ENCODE results near the gene ZNF784.

- TF ChIP-seq TAF1 (IDR thresholded peaks at IDR 0.05; ENCODE audit: borderline replicate concordance, insufficient read depth, low read length) (no peak), POLR2AphosphoS5 (IDR thresholded peaks at IDR 0.05; ENCODE audit: low read depth, low read length) (no peak), SIN3A (IDR thresholded peaks at IDR 0.05; ENCODE audit: borderline replicate concordance, insufficient read depth, low read length) (no peak), FOXP2 (optimal IDR thresholded peaks at IDR 0.05; ENCODE audit: borderline replicate concordance, extremely low read depth, extremely low read length, insufficient read depth) (no peak)
- TF ChIP-seq, protein P1, sequence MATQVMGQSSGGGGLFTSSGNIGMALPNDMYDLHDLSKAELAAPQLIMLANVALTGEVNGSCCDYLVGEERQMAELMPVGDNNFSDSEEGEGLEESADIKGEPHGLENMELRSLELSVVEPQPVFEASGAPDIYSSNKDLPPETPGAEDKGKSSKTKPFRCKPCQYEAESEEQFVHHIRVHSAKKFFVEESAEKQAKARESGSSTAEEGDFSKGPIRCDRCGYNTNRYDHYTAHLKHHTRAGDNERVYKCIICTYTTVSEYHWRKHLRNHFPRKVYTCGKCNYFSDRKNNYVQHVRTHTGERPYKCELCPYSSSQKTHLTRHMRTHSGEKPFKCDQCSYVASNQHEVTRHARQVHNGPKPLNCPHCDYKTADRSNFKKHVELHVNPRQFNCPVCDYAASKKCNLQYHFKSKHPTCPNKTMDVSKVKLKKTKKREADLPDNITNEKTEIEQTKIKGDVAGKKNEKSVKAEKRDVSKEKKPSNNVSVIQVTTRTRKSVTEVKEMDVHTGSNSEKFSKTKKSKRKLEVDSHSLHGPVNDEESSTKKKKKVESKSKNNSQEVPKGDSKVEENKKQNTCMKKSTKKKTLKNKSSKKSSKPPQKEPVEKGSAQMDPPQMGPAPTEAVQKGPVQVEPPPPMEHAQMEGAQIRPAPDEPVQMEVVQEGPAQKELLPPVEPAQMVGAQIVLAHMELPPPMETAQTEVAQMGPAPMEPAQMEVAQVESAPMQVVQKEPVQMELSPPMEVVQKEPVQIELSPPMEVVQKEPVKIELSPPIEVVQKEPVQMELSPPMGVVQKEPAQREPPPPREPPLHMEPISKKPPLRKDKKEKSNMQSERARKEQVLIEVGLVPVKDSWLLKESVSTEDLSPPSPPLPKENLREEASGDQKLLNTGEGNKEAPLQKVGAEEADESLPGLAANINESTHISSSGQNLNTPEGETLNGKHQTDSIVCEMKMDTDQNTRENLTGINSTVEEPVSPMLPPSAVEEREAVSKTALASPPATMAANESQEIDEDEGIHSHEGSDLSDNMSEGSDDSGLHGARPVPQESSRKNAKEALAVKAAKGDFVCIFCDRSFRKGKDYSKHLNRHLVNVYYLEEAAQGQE (IDR thresholded peaks at IDR 0.05; ENCODE audit: insufficient read depth in 1 of 2, low read depth in 2 of 2, low read length in 2 of 2): no peak
Observed at GRCh38 chr19:55660991-55661390, 36.6 kb upstream of the ZNF784 start.

Measured in PFSK-1 (cell line).